GM21447 (cell line): Measurements from ENCODE around the gene NUBPL.
"Not testable (repeated sequence)": the region's sequence is repeated elsewhere in the genome, so short reads cannot be mapped to it uniquely, and the experiment has no call there.

Experiments used
- ATAC-seq: cut with Tn5 transposase; IDR thresholded peaks from one replicate; pipeline ENCODE4 v1.9.1; 2021; ENCODE audit not compliant: unreplicated experiment

Gene NUBPL

DNA sequence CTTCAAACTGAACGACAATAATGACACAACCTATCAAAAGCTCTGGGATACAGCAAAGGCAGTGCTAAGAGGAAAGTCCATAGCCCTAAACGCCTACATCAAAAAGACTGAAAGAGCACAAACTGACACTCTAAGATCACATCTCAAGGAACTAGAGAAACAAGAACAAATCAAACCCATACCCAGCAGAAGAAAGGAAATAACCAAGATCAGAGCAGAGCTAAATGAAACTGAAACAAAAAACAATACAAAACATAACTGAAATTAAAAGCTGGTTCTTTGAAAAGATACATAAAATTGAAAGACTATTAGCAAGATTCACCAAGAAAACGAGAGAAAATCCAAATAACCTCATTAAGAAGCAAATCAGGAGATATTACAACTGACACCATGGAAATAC, 306.9 kb downstream of the NUBPL start:
- not testable (repeated sequence) for ATAC-seq

DNA sequence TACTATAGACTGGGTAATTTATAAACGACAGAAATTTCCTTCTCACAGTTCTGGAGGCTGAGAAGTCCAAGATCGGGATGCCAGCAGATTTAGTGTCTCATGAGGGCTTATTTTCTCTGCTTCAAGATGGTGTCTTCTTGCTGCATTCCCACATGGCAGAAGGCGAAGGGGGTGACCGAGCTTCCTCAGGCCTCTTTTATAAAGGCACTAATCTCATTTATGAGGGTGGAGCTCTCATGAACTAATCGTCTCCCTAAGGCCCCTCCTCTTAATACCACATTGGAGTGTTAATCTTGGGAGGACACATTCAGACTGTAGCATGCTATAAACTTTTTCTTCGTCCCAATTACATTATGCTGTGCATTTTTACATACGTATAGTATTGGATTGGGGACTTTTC, 315.5 kb downstream of the NUBPL start:
- no peak for ATAC-seq

DNA sequence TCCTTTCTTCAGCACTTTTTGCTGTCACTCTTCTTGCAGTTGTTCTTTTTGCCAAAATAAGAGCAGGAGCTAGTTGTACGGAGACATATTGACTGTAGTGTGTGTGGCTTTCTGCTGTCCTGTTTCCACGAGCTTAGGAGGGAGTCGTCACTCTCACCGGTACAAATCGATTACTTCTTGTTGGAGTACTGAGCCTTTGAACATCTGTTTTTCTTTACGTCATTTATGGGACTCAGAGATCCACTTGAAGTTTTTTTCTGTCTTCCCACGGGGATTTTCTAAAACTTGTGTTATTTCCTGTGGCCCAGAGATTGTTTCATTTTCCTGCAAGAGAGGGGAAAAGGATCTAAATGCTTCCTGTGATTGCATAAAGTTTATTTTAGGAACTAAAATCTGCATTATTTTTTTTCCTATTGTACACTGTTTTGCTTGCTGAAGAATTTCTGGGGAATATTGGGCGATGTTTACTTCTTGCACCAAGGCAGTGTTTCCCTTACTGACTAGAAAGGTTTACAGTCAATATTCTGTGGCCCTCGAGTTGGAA, 316.1 kb downstream of the NUBPL start:
- no peak for ATAC-seq

DNA sequence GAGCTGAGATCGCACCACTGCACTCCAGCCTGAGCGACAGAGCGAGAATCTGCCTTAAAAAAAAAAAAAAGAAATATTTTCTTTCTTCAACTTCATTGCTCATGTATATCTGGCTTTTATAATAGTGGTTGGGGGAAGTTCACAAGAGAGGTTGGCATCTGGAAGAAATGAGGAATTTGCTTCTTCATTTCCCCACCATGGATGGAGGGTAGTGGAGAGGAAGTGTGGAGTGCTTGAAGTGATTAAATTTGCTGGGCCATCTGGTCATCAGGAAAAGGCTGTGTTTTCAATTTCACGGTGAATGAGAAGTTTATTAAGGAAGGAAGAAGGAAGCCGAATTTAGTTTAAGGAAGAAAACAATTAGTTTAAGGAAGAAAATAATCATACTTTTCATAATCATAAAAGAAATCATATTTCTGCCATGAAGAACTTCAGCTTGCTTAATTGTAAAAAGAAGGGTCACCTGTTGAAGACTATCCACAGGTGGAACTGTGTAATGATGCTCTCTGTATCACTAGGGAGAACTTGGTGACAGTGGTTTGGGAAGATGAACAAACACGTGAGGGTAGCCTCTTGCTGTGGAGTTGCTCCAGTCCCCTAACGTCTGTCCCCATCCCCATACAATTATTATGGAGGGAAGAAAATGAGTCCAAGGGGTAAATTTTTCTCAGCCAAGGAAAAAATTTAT, 318.6 kb downstream of the NUBPL start:
- no peak for ATAC-seq

DNA sequence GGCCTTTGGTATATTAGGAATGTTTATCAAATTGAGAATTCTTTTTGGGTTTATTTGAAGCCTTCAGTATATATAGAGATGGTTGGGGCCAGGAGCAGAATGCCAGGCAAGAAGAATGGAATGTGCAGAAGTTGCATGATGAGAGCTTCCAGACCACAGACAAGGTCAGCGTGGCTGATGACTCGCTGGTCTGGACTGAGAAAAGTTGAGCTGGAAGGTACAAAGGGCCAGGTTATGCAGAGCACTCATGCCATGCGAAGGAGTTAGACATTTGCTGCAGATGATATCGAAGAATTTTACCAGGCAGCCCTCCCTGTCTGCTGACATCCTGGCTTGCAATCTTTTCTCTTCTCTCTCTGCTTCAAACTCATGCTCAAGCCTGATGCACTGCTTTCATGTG, 319.7 kb downstream of the NUBPL start:
- ATAC-seq = no peak

DNA sequence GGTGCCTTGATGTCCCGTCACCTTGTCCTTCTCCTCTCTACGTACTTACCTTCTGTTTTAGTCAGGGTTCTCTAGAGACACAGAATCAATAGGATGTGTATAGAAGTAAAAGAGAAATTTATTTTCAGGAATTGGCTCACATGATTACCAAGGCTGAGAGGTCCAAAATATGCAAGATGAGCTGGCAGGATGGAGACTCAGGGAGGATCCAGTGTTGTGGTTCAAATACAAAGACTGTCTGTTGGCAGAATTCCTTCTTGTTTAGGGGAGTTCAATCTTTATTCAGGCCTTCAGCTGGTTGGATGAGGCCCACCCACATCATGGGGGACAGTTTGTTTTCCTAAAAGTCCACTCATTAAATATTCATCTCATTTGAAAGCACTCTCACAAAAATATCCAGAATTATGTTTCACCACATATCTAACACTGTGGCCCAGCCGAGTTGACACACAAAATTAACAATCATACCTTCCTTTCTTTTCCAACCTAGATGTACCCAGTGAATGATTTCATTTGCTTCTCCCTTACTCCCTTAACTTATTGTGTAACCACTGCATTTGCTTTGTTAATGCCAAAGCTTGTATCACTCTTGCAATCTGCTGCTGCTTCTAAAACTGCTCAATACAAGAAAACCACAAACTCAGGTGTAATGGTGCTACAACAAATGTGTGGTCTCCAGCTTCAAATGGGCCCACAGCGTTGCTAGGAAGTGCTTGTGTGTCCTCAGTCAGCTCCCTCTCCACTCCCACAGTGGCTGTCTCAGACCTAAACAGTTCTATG, 320.5 kb downstream of the NUBPL start:
- no peak for ATAC-seq

DNA sequence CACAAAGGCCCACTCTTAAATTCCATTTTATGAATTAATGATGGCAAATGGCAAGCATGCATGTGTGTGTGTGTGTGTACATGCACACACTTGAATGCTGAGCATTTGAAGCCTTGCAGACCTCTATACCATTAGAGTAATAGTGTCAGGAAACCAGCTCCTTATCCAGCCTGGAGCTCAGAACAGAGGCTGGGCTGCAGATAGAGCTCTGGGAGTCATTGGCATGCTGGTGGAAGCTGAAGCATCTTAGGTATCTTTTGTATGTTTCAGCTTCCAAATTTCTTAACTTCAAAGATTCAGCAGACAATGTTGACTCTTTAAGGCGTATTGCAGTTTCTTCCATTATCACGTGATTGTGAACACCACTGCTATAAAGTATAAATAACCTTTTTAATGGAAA, 323.0 kb downstream of the NUBPL start:
- no peak for ATAC-seq

DNA sequence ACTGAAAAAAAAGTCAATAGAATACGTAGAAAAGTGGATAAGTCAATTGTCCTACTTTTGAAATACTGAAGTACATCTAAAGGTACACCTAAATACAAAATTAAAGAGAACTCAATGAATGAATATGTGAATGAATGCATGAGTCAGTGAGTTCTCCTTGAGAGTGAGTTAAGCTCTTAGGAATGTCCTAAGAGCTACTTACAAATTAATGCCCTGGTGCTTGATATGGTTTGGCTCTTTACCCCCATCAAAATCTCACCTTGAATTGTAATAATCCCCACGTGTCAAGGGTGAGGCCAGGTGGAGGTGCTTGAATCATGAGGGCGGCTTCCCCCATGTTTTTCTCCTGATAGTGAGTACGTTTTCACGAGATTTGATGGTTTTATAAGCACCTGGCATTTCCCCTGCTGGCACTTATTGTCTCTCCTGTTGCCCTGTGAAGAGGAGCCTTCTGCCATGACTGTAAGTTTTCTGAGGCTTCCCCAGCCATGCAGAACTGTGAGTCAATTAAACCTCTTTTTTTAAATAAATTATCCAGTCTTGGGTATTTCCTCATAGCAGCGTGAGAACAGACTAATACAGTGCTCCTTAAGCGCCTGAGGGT, 323.7 kb downstream of the NUBPL start:
- ATAC-seq = no peak

DNA sequence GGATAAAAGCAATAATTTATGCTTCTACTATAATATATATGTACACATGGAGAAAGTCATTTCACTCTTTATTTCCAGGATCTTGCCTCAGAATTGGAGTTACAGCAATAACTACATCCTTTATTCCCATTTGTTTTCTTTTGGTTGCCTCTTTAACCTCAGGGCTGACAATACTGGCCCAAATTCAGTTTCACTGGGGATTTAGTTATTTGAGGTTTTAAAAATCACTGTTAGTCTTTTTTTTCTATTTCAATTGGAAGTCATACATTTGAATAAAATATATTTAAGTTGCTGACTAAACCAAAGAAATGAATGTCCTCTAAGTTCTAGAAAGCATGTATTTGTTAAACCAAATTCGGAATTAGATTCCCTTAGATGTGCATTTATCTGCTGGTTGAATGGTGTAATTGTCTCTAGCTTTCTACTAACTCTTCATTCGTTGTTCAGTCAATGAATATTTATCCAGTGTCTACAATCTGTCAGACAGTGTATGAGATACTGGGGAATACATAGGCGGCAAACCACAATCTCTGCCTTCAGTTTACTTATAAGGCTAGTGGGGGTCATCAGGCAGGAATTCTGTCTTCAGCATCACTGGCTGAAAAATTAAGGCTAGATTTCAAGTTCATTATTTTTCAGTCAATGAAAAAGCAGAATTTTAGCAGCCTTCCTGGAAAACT, 325.1 kb downstream of the NUBPL start:
- ATAC-seq = no peak

DNA sequence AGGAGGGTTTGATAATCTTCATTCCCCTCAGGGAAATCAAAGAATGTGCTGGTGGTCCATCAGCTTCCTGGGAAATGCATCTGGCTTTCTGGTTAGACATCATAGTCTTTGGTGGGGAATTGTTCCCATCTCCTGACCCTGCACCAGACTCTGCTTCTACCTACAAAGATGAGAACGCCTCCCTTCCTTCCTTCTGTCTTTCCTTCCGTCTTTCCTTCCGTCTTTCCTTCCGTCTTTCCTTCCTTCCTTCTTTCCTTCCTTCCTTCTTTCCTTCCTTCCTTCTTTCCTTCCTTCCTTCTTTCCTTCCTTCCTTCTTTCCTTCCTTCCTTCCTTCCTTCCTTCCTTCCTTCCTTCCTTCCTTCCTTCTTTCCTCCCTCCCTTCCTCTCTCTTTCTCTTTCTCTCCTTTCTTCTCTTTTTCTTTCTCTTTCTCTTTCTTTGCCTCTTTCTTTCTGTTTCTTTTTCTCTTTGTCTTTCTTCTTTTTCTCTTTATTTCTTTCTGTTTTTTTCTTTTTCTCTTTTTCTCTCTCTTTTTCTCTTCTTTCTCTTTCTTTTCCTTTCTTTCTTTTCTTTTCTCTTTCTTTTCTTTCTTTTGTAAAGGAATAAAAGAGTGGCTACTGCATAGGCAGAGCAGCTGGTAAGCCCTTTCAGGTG, 326.9 kb downstream of the NUBPL start:
- no peak for ATAC-seq

DNA sequence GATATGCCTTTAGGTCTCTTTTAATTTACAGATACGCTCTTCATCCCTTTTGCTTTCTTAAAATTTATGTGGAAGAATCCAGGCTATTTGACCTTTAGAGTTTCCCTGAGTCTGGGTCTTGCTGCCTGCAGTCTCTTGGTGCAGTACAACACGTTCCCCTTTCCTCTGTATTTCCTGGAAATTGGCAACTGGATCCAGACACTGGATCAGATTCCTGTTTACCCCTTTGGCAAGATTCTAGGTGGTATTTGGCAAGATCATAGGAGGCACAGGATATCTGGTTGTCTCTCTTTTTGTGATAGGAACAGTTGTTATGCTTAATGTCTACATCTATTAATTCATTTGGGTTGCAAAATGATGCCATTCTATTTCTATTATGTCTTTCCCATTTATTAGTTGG, 328.1 kb downstream of the NUBPL start:
- no peak for ATAC-seq

DNA sequence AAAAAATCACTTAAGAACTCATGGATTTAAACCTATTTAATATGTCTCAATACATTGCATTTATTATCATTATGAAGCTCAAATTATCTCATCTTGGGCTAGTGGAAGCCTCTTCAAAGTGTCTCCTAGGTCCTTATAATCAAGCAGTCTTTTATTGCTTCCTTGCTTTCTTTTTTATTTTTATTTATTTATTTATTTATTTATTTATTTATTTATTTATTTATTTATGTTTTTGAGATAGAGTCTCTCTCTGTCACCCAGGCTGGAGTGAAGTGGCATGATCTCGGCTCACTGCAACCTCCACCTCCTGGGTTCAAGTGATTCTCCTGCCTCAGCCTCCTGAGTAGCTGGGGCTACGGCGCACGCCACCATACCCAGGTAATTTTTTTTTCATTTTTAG, 329.0 kb downstream of the NUBPL start:
- not testable (repeated sequence) for ATAC-seq

DNA sequence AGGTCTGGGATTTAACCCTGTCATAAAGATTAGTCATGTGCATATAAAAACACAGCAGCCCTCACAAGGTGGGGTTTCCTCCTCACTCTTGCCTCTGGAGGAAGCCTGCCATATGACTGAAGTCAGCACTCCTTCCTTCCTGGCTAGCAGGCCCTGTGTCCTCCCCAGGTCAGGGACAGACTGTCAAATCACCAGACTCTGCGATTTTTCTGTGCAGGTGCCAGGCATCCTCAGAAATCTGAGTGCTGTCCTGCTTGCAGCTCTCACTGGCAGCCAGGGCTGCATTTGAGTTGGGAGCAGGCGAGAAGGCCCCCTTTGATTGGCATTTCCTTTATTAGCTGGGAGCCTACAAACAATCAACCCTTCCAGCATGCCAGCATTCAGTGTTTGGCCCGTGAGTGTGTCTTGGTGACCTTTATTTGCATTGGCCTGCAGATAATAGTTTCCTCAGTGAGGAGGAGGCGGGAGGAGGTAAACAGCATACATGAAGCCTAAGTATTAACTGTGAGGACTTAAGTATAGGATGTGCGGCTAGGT, 332.1 kb downstream of the NUBPL start:
- no peak for ATAC-seq

DNA sequence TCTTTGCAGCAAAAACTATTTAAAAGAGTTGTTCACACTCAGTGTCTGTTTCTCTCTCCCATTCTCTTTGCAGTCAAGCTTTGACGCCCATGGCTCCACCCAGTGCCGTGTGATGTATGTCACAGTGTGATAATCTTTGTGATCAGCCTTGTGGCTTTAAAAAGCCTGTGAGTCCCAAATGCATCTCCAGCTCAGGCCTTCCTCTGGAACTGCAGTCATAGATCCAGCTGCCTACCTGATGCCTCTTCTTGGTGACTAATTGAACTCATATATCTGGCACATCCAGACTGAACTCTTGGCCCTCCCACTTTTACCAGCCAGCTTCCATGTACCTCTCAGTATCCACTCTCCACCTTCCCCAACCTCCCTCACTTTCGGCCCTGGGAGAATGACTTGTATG, 333.1 kb downstream of the NUBPL start:
- ATAC-seq = no peak

DNA sequence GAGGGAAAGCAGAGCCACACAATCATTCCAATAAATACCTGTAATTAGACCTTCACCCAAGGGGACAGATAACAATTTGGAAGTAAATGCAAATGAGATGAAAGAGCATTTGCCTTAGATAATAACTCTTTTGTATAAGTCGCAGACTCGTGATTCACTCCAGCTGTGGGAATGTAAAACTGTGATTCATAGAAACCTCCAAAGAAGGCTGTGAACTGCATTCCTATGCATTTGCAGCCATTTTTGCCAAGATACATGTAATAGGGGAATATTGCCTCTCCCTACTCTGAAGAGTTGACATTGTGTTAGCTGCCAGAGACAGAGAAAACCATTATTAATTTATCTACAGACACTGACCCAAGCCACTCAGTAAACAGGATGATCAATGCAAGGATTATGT, 334.0 kb downstream of the NUBPL start:
- no peak for ATAC-seq

DNA sequence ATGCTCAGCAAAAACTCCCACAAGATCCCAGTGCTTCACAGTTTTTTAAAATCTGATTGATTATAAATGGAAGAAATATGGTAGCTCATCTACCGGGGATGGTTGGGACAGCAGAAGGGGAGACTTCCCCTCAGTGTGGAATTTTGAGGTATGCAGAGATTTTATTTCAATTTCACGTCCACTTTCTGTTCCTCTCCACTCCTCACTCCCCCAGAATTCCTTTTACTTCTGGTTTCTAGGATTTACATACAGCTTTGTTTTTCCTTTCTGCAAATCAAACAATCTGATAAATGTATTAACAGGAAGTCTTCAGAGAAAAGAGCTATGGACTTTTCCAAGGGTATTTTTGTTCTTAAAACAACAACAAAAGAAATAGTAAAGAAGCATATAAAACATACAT, 334.4 kb downstream of the NUBPL start:
- no peak for ATAC-seq

DNA sequence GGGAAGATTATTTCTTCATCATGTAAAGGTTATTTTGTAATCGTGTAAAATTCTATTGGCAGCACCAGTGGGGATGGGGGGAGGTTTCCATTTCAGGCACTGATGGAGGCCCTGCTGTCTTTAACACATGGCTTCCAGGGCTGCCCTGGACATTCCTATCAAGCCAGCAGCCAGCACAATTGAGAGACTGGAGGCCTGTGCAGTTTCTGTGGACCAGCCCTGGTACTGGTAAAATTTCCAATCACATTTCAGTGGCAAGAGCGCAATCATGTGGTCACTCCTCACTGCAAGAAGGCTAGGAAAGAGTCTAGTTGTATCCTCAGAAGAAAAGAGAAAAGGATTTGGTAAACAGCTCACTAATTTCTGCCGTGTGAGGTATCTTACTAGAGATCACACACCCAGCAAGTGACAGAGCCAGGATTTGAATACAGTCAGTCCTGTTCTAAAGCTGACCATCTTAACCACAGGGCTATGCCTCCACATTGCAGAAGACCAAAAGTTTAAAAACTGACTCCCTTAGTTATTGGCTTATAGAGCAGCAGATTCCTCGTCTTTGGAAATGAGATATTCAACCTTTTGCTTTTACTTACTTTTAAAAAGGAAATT, 336.5 kb downstream of the NUBPL start:
- ATAC-seq = no peak

DNA sequence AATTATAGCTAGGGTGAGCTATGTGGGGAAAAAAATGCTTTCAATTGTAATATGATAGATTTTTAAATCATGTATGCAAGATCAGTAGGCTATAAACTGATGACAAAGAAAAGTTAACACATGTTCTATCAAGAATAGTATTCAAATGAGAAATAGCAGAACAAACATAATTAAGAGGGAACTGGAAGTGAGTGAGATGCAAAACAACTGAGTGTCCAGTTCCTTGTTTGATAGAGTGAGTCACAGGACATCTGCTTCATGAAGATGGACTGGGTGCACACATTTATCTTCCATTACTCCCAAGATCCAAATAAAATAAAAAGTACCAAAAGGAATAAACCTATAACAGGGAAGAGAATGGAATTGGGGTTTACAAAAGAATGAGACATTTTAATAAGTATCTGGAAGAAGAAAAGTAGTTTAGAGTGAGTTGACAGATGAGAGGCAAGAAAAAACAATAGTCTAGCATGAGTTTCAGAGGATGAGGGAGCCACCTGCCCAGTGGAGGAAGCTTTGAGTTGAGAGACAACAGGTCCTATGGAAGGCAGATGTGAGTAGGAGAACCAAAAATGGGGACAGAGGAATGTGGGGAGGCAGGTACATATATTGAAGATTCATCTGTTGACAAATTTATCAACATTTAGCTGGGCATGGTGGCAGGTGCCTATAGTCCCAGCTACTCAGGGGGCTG, 337.8 kb downstream of the NUBPL start:
- no peak for ATAC-seq

DNA sequence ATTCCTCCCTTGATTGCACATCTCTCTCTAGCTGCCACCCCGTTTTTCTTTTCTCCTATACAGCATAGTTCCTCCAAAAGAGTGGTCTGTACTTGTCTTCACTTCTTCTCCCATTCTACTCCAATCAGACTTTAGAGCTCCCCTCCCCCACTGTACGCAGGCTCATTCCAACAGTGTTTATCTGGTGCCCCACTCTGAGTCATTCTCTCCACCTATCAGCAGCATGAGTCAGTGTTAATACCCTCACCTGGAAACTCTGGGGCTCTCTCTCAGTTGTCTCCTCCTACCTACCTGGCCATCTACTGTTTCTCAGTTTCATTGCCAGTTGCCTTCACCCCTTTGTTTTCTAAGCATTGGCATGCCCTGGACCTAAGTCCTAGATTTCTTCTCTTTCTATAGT, 340.8 kb downstream of the NUBPL start:
- no peak for ATAC-seq
